ENCODE data around the gene DRAXIN.

- TF ChIP-seq CTCF (conservative IDR thresholded peaks at IDR 0.05) (peak; percentile 70), ZFX (IDR thresholded peaks at IDR 0.05) (no peak)
These were observed 28.5 kb downstream of the DRAXIN start for GRCh38 chr1:11720033-11720376.

Data from C4-2B (cell line).